ENCODE measurements around the gene GDI2.

Gene GDI2

DNA sequence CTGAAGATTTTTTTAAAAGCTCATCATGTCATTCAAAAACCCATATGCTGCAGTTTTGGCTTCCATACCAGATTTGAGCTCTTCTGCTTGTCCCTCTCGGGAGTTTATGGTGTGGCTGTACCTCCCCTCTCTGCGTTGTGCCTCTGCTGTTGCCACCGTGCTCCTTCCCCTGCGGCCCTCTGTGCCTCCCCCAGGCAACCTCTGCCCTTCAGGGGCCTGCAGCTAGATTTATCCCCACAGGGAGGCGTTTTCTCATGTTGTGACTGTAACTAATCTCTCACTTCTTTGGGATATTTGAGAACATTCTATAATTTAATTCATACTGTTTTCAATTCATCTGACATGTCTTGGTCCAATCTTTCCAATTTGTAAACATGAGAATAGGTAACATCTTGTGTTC is 75.9 kb downstream of the GDI2 start:
- no peak for DNase-seq

DNA sequence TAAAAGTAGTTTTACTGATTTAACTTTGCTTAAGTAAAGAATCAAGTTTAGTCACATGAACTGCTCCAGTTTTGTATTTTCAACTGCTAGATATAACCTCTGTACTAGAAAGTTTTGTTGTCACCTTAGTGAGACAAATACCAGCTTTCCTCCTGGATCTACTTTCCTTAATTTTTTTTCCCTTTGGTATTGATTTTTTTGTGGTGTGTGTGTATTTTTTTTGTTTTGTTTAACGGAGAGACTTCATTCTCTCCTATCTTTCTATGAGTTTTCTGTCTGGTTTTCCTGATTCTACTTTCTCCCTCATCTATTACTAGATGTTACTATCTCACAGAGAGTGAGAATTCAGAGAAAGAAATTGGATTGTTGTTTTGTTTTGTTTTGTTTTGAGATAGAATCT is 76.6 kb downstream of the GDI2 start:
- no peak for DNase-seq

DNA sequence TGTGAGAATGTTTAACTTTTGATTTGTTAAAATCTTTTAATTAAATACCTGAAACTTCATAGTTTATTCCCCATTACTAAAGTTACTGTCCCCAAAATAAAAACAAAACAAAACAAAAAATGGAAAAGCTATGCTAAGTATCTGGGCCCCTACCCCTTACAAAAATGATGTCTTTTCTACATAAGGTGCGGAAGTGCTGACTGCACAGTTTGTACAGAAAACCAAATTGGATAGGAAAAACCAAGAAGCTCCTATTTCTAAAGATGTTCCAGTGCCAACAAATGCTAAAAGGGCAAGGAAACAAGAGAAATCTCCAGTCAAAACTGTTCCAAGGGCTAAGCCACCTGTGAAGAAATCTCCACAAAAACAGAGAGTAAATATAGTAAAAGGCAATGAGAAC is 78.1 kb downstream of the GDI2 start:
- DNase-seq, result no peak

DNA sequence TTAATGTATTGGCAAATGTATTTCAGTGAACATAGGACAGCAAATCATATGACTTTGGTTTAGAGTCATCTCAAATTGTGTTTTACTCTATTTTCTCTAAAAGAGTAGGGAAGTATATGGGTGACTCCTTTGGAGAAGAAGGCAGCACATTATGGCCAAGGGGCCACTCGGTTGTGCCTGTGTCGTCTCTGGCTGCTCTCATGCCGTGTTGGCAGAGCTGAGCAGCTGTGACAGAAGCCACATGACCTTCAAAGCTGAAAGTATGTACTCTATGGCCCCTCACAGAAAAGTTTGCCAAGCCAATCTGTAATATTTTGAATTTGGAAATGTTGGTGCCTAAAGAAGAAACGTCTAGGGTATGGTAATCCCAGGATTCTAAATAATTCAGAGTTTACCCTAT is 81.1 kb downstream of the GDI2 start:
- DNase-seq, result no peak

DNA sequence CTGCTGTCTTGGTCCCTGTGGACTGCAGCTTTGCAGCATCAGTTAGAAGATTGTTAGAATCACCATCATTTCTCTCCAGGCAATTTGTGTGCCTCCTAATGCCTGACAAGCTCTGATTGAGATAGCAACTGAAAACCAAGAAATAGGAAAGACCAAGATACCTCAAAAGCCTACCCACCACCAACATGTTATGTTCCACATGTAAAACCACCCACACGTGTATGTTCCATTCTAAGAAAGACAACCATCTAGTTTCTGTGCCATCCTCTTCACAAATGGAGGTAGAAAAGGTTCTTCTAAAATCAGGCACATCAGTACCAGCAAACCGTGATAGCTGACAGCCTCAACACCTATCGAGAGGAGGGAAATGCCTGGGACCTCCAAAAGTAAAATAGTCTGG is 81.7 kb downstream of the GDI2 start:
- DNase-seq, result no peak

DNA sequence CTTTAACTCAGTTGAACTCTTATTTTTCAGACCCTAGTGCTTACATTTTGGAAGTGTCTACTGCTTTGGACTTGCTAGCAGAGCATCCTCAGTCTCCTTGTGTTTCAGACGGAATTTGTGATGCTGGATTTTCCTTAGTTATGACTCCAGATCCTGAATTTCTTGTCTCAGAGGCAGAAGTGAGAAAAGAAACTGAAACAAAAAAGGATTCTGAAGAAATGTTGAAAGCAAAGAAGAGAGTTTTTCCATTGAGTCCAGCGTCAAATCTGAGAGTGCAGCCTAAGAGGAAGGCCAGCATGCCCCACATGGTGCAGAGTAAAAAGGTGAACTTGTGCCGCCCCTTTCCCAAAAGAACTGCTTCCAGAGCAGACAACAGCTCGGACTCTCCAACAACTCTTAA is 82.5 kb downstream of the GDI2 start:
- no peak for DNase-seq

DNA sequence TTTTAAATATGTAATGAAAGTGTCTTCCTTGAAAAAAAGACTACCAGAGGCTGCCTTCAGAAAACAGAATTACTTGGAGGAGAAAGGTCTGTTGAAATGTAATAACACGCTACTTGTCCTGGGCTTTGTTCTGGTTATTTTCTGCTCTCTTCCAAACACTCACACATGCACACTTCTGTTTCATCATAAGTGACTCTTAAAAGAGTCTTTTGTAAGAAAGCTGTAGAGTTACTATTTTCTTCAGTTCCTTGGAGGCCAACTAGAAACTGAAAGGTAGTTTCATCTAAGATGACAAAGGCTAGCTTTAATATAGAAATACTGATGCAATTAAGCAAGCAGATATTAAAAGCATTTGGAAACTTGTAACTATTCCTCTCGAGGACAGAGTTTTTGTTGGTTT is 89.5 kb downstream of the GDI2 start:
- no peak for DNase-seq

DNA sequence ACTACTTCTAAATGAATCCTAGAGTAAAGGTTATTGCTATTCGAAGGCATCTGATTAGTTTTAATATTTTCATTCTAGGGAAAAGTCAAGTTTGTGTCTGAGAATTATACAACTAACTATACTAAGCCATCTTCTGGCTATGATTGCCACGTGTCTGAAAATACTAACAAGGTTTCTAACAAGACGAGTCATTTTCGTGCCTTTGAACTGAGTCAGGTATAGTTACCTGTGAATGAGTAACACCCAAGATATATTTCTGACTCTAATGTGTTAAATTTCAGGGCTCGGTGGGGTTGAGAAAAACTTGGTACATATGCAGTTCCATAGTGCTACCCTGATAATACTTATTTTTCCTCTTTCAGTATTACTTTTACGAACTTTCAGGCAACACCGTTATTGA is 93.1 kb downstream of the GDI2 start:
- no peak for DNase-seq

DNA sequence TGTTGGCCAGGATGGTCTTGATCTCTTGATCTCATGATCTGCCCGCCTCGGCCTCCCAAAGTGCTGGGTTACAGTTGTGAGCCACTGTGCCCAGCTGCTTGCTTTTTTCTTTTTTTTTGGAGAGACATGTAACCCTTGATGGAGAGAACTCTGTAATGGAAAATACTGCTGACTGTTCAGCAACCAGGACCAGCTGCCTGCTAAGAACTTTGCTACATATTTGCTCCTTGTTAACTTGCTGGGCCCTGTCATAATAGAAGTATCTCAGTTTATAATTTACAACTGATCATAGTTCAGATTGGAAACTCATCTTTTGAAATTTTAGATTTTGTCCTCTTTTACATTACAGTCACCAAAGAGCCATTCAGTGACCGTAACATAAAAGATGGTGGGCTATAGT is 93.7 kb downstream of the GDI2 start:
- DNase-seq, result no peak
